ENCODE results near the gene GSN. TPM values are rescaled to one million over a fixed set of nuclear protein-coding genes. Genes with fewer than 3 reads are reported as not detected.

The GSN gene
- total and polyA plus RNA-seq, 9 of the 15 experiments (the other 6 are each of a cell fraction or from before 2014, with no cell fraction given), result 0.39 to 16.6 (median 8.2) TPM

DNA sequence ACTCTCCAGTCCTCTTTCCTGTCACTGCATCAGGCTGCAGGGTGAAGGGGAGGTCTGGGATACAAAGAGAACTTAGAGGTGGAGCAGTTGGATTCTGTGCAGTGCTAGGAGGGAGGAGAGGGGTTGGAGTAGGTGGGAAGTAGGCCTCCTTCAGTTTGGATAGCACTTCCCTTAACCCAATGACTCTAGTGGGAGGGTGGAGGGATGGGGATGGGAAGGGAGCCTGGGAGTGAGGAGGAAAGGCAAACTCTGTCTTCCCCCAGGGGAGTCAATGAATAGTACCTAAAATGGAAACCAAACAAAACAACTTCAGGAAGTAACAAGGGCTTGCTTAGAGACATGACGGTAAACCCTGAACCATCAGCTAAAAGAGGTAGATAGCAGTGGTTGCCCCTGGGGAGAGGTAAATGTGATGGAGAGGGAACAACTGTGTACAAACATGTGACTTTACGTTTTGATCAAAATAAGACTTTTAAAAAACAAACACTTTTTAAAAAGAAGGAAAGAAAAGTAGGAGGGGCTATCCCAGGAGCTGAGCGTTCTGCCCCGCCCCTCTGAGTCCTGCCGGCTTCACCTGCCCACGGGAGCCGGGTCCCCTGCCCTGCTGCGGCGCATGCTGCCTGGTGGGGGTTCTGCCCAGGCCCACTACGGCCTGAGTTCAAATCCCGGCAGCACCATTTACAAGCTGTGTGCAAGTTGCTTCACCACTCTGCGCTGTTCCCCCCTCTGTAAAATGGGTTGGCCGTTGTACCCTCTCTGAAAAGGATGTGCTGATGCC, 30.9 kb downstream of the GSN start:
- intact Hi-C loops (cut with micrococcal nuclease), result no loop called here
- Histone ChIP-seq H3K27ac (ENCODE audit: extremely low read depth, low read depth, low read length) (no peak overlapping the region), H3K4me3 (no peak overlapping the region), H4K20me1 (replicated peaks; ENCODE audit: control insufficient read depth, insufficient read depth, low read length) (no peaks in the 10 kb centered on the region), H2AFZ (ENCODE audit: low read depth, low read length) (peak overlapping the region; percentile 64), H3K9me3 (replicated peaks; ENCODE audit: control insufficient read depth, insufficient read depth, low read depth, low read length) (no peaks in the 10 kb centered on the region), H3K79me2 (ENCODE audit: control insufficient read depth, insufficient read depth, low read length) (no peaks in the 10 kb centered on the region), H3K9ac (ENCODE audit: insufficient read depth in 1 of 2, low read depth in 2 of 2, low read length in 2 of 2) (no peak overlapping the region), H3K36me3 (ENCODE audit: control insufficient read depth, insufficient read depth, low read length) (no peaks in the 10 kb centered on the region), H3K27me3 (ENCODE audit: control insufficient read depth in 2 of 2, insufficient read depth in 2 of 2, low read length in 2 of 2) (no peaks in the 10 kb centered on the region), H3K4me2 (ENCODE audit: insufficient read depth, low read length) (no peak overlapping the region), H3K4me1 (replicated peaks in 1 of 2; ENCODE audit: control insufficient read depth in 2 of 2, insufficient read depth in 2 of 2, low read length in 2 of 2) (peaks cover 6 to 27% of the 10 kb centered on the region in 2 experiments; a peak in 4 of 5 replicates), H3K9me1 (ENCODE audit: control insufficient read depth, insufficient read depth, low read length) (no peaks in the 10 kb centered on the region)
- no peak for DNase-seq (ENCODE audit: extremely low read depth in 1 of 4, low spot score in 3 of 4)
- peak; percentile 60 for FAIRE-seq
- peak; percentile 23; the same call in 2 of the 3 replicates for ATAC-seq
- in situ Hi-C loops (cut with MboI), result no loop called here
- TF ChIP-seq ZNF431 (CRISPR knock-in tag; IDR thresholded peaks at IDR 0.05), result no peak
- no peak for TF ChIP-seq BCL6 (CRISPR knock-in tag; IDR thresholded peaks at IDR 0.05)
- no peak for TF ChIP-seq PTRF (tag; IDR thresholded peaks at IDR 0.05)
- no peak for TF ChIP-seq SMARCA5 (IDR thresholded peaks at IDR 0.05)
- no peak for TF ChIP-seq SIRT6 (IDR thresholded peaks at IDR 0.05; ENCODE audit: low read depth, low read length)
- TF ChIP-seq FUS (optimal IDR thresholded peaks at IDR 0.05; ENCODE audit: low read depth, low read length), result no peak
- TF ChIP-seq JUNB (CRISPR knock-in tag; conservative IDR thresholded peaks at IDR 0.05), result no peak
- no peak for TF ChIP-seq COPS2 (conservative IDR thresholded peaks at IDR 0.05)
- TF ChIP-seq ZNF444 (CRISPR knock-in tag; IDR thresholded peaks at IDR 0.05), result no peak
- TF ChIP-seq, protein P1, sequence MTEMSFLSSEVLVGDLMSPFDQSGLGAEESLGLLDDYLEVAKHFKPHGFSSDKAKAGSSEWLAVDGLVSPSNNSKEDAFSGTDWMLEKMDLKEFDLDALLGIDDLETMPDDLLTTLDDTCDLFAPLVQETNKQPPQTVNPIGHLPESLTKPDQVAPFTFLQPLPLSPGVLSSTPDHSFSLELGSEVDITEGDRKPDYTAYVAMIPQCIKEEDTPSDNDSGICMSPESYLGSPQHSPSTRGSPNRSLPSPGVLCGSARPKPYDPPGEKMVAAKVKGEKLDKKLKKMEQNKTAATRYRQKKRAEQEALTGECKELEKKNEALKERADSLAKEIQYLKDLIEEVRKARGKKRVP (CRISPR knock-in tag; IDR thresholded peaks at IDR 0.05), result no peak
- no peak for TF ChIP-seq ZNF445 (CRISPR knock-in tag; IDR thresholded peaks at IDR 0.05; ENCODE audit: low read depth)
- 78% methylated on average over 12 of the region's 13 CpGs for WGBS (ENCODE audit: insufficient coverage, low coverage, missing lambda C conversion rate)
- no TSS peak for BruUV-seq (replicated peaks)
- POLR2A ChIA-PET, result interaction anchor here (1.0 kb wide), 1 partner anchor 72 kb away, joined by 4 read pairs; no protein-coding TSS in a partner anchor
- CTCF ChIA-PET (ENCODE audit: low intra/inter-chr PET ratio), result no interaction called here

All from K562 (cell line).